Right atrium auricular region (tissue), 2 donors: ENCODE measurements around the gene CROCC2. TPM values are rescaled to one million over a fixed set of nuclear protein-coding genes. Genes with fewer than 3 reads are reported as not detected.

Experiments
- DNase-seq: peaks from one replicate; pipeline ENCODE4 v3.0.0-alpha.2; 2019; ENCODE audit warnings: low spot score
- H3K27ac ChIP-seq, 2 donors: fragments of 200-600 bp; sonication (generic); 1 replicate in 1 of 2; 2 replicates in 1 of 2; pipeline ENCODE4 v1.5.1; 2016 to 2019
- H3K27me3 ChIP-seq, 2 donors: fragments of 200-600 bp; sonication (generic); one replicate each; pipeline versions ENCODE4 v1.5.1 to v1.6.0; 2017 to 2019
- H3K36me3 ChIP-seq: fragments of 200-600 bp; sonication (generic); one replicate; pipeline ENCODE4 v1.5.1; 2016
- H3K4me1 ChIP-seq, 2 donors: fragments of 200-600 bp; sonication (generic); one replicate each; pipeline versions ENCODE4 v1.5.1 to v1.6.0; 2017 to 2019
- H3K4me3 ChIP-seq, 2 donors: fragments of 200-600 bp; sonication (generic); 1 replicate in 1 of 2; 2 replicates in 1 of 2; pipeline ENCODE4 v1.5.1; 2017 to 2019; ENCODE audit warnings: mild to moderate bottlenecking in 1 of 2, moderate library complexity in 1 of 2
- H3K9me3 ChIP-seq, 2 donors: fragments of 200-600 bp; sonication (generic); one replicate each; pipeline ENCODE4 v1.5.1; 2019
- CTCF ChIP-seq, 2 donors: fragments of 200-600 bp; sonication (generic); IDR thresholded peaks; one replicate each; pipeline ENCODE4 v1.5.1; 2019; ENCODE audit warnings: antibody characterized with exemption in 2 of 2
- total RNA-seq, 2 donors: library from RNA; depleted of rRNA; stranded (reverse); fragments of >200 nt; gene quantifications; one replicate each; pipeline ENCODE4 v1.1.0, GENCODE V29; 2016

The CROCC2 gene
- total RNA-seq, 2 donors from 2014 or later = not detected

DNA sequence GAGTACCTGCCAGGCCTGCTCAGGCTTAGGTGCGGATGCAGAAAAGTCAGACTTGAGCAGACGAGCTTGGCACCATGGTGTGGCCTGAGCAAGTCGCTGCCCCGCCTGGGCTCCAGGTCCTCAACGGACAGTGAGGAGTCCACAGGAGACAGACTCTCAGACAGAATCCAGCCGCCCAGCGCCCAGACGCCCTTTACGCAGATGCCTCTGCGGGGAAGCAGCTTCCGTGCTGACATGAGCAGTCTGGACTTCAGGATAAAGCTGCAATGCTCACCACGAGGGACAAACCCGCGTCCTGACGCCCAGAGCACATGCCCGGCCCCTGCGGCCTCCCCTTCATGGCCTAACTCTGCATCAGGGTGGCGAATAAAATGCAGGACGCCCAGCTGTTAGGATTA lies 6.7 kb upstream of the CROCC2 start:
- H3K27ac ChIP-seq = no peak overlapping the region
- TF ChIP-seq CTCF (IDR thresholded peaks at IDR 0.05) = no peak

GRCh38 chr2:240900141-240900860 lies 5.8 kb upstream of the CROCC2 start:
- Histone ChIP-seq H3K27me3 (no peaks in the 10 kb centered on the region), H3K36me3 (no peaks in the 10 kb centered on the region), H3K9me3 (no peaks in the 10 kb centered on the region), H3K4me1 (peaks cover 0 to 21% of the 10 kb centered on the region in 2 donors), H3K4me3 (no peak overlapping the region), H3K27ac (no peak overlapping the region)
- DNase-seq = no peak
- TF ChIP-seq CTCF (IDR thresholded peaks at IDR 0.05) = no peak

More for the DNA sequence above, 6.7 kb upstream of the CROCC2 start:
- DNase-seq = no peak
- peaks cover 0 to 21% of the 10 kb centered on the region in 2 donors for H3K4me1 ChIP-seq
- no peak overlapping the region for H3K4me3 ChIP-seq
- H3K27me3 ChIP-seq = no peaks in the 10 kb centered on the region
- H3K9me3 ChIP-seq = no peaks in the 10 kb centered on the region
- H3K36me3 ChIP-seq = no peaks in the 10 kb centered on the region

- Histone ChIP-seq H3K4me3 (no peak overlapping the region), H3K9me3 (no peaks in the 10 kb centered on the region), H3K27ac (no peak overlapping the region), H3K36me3 (no peaks in the 10 kb centered on the region), H3K4me1 (peaks cover 0 to 21% of the 10 kb centered on the region in 2 donors), H3K27me3 (no peaks in the 10 kb centered on the region)
- no peak for DNase-seq
- no peak for TF ChIP-seq CTCF (IDR thresholded peaks at IDR 0.05)
Measured at GRCh38 chr2:240901986-240902614, 4.0 kb upstream of the CROCC2 start.

DNA sequence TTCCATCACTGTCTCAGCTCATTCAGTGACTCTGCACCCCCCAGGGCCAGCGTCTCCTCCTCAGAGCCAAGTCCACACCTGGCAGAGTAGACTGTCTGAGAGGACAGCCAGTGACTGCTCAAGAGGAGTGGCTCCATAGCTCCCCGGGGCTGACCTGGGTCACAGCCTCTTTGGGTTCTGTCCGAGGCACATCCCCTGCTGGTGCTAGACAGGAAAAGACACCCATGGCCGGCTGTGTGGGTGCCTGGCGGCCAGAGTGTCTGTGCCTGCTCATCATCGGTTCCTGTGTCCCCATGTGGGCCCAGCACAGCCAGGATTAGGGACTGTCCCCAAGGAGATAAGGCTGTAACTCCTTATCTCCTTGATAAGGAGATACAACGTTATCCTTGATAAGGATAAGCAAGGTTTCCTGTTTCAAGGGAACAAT lies 3.5 kb upstream of the CROCC2 start:
- H3K4me3 ChIP-seq = no peak overlapping the region
- no peak overlapping the region for H3K27ac ChIP-seq
- H3K4me1 ChIP-seq = peaks cover 0 to 19% of the 10 kb centered on the region in 2 donors
- H3K36me3 ChIP-seq = no peaks in the 10 kb centered on the region
- H3K27me3 ChIP-seq = no peaks in the 10 kb centered on the region
- DNase-seq = no peak
- no peak for TF ChIP-seq CTCF (IDR thresholded peaks at IDR 0.05)
- H3K9me3 ChIP-seq = no peaks in the 10 kb centered on the region

- Histone ChIP-seq H3K27me3 (no peaks in the 10 kb centered on the region), H3K36me3 (no peaks in the 10 kb centered on the region), H3K4me3 (no peak overlapping the region), H3K4me1 (peaks cover 0 to 12% of the 10 kb centered on the region in 2 donors), H3K27ac (no peak overlapping the region), H3K9me3 (no peaks in the 10 kb centered on the region)
- no peak for TF ChIP-seq CTCF (IDR thresholded peaks at IDR 0.05)
- DNase-seq = no peak
Measured at GRCh38 chr2:240903191-240904060, 2.7 kb upstream of the CROCC2 start.
